ENCODE measurements around the gene TGM6. TPM values are rescaled to one million over a fixed set of nuclear protein-coding genes. Genes with fewer than 3 reads are reported as not detected.
A peak's percentile ranks its signal among the peaks of the same experiment; 100 is the strongest.

TGM6 gene
- total RNA-seq, 6 experiments from 2014 or later: not detected

- H3K27ac Mint-ChIP-seq: no peak overlapping the region
- H3K27me3 Mint-ChIP-seq (ENCODE audit: insufficient read depth): no peaks in the 10 kb centered on the region; the same call in 1 of the 2 replicates
- H3K4me3 Mint-ChIP-seq: no peak overlapping the region
- no peak for TF ChIP-seq CTCF (IDR thresholded peaks at IDR 0.05)
- H3K4me1 Mint-ChIP-seq (ENCODE audit: low read depth): peaks cover 5% of the 10 kb centered on the region
- H3K9me3 Mint-ChIP-seq: 0 out of 2 replicates have a peak, but pooled peaks cover under 1% of the 10 kb centered on the region
- H3K36me3 Mint-ChIP-seq (ENCODE audit: low read depth): peaks cover 4% of the 10 kb centered on the region; the same call in 1 of the 2 replicates
- no peak for DNase-seq
Measured at GRCh38 chr20:2399390-2399789, 18.7 kb downstream of the TGM6 start.

- TF ChIP-seq CTCF (IDR thresholded peaks at IDR 0.05): no peak
- Mint-ChIP-seq H3K4me3 (no peak overlapping the region), H3K27me3 (ENCODE audit: insufficient read depth) (peaks cover 3% of the 10 kb centered on the region; the same call in 1 of the 2 replicates), H3K27ac (no peak overlapping the region), H3K36me3 (ENCODE audit: low read depth) (peaks cover 4% of the 10 kb centered on the region; the same call in 1 of the 2 replicates), H3K4me1 (ENCODE audit: low read depth) (peaks cover 5% of the 10 kb centered on the region), H3K9me3 (peaks cover 10% of the 10 kb centered on the region)
- DNase-seq: no peak
Measured at GRCh38 chr20:2400290-2400689, 19.6 kb downstream of the TGM6 start.

GRCh38 chr20:2401527-2401926 lies 20.8 kb downstream of the TGM6 start:
- Mint-ChIP-seq H3K9me3 (peaks cover 16% of the 10 kb centered on the region), H3K27me3 (ENCODE audit: insufficient read depth) (peaks cover 3% of the 10 kb centered on the region; the same call in 1 of the 2 replicates), H3K27ac (no peak overlapping the region), H3K36me3 (ENCODE audit: low read depth) (peaks cover 4% of the 10 kb centered on the region; the same call in 1 of the 2 replicates), H3K4me3 (no peak overlapping the region), H3K4me1 (ENCODE audit: low read depth) (peaks cover 5% of the 10 kb centered on the region)
- no peak for TF ChIP-seq CTCF (IDR thresholded peaks at IDR 0.05)
- DNase-seq: no peak

- peak; percentile 68 for DNase-seq
- Mint-ChIP-seq H3K27me3 (ENCODE audit: insufficient read depth) (peaks cover 3% of the 10 kb centered on the region; the same call in 1 of the 2 replicates), H3K4me3 (no peak overlapping the region), H3K36me3 (ENCODE audit: low read depth) (peaks cover 4% of the 10 kb centered on the region; the same call in 1 of the 2 replicates), H3K27ac (no peak overlapping the region), H3K4me1 (ENCODE audit: low read depth) (peaks cover 5% of the 10 kb centered on the region), H3K9me3 (peaks cover 16% of the 10 kb centered on the region)
- TF ChIP-seq CTCF (IDR thresholded peaks at IDR 0.05): peak; percentile 83
Measured at GRCh38 chr20:2402271-2402980, 21.7 kb downstream of the TGM6 start.

GRCh38 chr20:2403291-2404052 lies 22.8 kb downstream of the TGM6 start:
- Mint-ChIP-seq H3K36me3 (ENCODE audit: low read depth) (no peaks in the 10 kb centered on the region; the same call in 1 of the 2 replicates), H3K27me3 (ENCODE audit: insufficient read depth) (peaks cover 3% of the 10 kb centered on the region; the same call in 1 of the 2 replicates), H3K4me1 (ENCODE audit: low read depth) (peaks cover 5% of the 10 kb centered on the region), H3K9me3 (peaks cover 16% of the 10 kb centered on the region), H3K27ac (no peak overlapping the region), H3K4me3 (no peak overlapping the region)
- DNase-seq: no peak
- TF ChIP-seq CTCF (IDR thresholded peaks at IDR 0.05): no peak

Measured in HFFc6 (cell line).